GM19193 (cell line): ENCODE measurements around the gene ARID1B.

Experiments used
- POLR2A ChIP-seq: IDR thresholded peaks from 4 replicates; pipeline ENCODE4 v1.6.1; 2011; ENCODE audit not compliant: insufficient read depth, insufficient read length; ENCODE audit errors: extremely low read depth

Gene ARID1B

DNA sequence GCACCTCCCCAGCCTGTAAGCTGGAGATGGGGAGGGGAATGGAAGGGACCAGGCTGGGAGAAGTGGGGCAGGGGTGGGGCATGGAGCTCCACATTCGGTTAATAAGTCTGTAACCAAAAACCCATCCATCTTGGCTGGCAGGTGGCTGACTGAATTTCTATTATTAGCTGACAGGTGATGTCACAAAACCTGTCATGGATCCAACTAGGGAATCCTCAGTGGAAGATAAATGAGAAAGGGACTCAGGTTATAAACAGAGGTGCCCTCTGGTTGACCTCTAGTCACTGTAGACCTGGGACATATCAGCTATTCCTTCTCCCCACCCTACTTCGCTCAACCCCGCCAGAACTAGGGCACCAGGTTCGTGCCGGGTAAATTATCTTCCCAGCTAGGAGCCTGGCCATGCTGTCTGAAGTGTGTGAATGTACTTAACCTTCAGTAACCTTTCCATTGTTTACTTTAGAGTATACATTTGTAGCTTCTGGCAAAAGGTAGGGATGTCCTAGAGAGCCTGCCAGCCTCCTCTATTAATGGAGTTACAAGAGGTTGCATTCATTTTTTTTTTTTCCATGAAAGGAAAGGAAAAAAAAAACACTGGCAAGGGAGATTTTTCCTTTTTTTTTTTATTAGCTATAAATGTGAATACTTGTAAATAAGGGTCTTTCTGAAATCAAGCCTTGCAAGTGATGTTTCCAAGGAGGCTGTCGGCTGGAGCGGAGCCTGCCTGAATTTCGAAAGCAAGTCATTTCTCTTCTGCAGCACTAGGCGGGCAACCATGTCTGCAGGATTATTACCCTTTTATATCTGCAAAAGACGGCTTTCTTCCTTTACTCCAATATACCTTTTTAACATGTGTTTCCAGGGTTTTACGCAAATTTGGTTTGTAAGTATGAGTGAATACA lies 410.3 kb downstream of the ARID1B start:
- TF ChIP-seq POLR2A: no peak

DNA sequence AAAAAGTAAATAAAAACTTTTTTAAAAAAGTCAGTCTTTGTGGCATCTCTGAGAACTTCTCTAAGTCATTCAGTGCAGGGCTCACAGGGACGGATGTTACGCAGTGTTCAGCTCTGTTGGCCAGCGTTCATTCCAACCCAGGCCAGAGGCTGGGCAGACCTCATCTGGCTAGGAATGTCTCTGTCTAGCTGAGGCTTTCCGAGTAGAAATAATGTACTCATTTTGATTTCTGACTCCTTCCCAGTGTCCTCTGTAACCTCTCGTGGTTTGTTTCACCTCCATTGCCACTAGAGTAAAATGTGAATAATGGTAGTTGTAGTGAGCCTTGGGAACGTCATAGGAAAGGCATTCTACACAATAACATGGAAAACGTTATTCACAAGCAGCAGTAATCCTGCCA lies 411.0 kb downstream of the ARID1B start:
- no peak for TF ChIP-seq POLR2A

DNA sequence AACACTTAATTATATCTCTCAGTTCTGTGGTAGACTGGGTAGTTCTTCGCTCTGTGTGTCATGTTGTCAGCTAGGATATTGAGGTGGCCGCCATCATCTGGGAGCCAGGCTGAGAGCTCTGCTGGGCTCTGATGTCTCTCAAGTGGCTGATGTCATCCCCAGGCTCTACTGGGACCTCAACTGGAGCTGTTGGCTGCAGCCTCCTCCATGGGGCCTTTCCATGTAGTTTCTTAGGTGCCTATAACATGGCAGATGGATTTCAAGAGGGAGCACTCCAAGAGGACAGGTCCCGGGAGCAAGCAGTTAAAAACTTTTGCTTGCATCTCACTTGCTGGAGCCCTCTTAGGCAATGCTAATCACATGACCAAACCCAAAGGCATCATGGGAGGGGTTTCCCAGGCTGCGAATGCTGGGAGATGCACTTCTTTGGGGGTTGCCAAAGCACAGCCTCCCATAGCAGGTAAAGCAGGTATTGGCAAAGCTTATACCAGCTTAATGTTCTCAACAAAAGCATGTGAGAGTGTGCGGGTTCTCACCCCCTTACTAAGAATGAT lies 416.3 kb downstream of the ARID1B start:
- no peak for TF ChIP-seq POLR2A

DNA sequence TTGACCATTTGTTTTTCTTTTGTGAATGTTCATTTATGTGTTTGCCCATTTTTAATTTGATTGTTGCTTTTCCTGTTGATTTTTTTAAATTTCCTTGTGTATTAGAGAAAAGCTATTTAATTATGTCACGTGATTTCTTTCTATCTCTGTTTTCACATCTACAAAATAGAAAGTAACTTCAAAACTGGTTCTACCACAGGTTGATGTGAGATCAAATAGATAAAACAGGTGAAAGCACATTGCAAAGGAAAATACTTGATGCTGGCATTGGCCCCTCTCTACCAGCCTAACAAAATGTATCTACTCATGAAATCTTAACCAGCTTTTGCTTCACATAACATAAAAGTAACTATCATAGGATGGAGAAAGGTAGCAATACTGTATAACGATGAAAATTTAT lies 416.9 kb downstream of the ARID1B start:
- TF ChIP-seq POLR2A: no peak

DNA sequence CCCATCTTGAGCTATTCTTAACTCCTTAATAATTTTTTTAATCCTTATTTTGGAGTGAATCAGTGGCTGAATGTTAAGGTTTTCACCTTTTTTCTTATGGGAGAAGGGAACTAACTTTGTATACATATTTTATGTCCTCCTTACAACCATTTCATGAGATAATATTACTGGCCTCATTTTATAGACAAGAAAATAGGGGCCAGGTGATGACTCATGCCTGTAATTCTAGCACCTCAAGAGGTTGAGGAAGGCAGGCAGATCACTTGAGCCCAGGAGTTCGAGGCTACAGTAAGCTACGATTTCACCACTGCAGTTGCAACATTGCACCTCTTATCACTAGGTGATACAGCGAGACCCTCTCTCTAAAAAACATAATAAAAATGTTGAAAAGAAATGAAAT lies 417.5 kb downstream of the ARID1B start:
- TF ChIP-seq POLR2A: no peak

DNA sequence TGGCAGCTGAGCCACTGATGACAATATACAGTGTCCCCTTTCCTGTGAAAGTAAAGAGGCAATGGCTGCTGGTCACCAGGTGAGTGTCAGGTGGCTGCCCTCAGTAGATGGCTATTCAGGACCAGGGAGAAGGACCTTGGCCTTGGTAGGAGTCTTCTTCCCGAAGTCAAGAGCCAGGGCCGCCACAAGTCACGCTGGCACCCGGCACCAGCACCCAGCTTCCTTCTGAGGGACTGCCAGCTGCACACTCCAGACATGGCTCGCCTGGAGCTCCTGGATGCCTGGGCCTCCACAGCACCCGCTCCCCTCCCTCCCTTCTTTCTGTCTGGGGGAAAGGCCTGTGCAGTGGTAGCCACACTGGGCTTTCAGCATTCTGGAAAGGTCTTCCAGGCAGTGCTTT lies 419.2 kb downstream of the ARID1B start:
- TF ChIP-seq POLR2A: no peak

DNA sequence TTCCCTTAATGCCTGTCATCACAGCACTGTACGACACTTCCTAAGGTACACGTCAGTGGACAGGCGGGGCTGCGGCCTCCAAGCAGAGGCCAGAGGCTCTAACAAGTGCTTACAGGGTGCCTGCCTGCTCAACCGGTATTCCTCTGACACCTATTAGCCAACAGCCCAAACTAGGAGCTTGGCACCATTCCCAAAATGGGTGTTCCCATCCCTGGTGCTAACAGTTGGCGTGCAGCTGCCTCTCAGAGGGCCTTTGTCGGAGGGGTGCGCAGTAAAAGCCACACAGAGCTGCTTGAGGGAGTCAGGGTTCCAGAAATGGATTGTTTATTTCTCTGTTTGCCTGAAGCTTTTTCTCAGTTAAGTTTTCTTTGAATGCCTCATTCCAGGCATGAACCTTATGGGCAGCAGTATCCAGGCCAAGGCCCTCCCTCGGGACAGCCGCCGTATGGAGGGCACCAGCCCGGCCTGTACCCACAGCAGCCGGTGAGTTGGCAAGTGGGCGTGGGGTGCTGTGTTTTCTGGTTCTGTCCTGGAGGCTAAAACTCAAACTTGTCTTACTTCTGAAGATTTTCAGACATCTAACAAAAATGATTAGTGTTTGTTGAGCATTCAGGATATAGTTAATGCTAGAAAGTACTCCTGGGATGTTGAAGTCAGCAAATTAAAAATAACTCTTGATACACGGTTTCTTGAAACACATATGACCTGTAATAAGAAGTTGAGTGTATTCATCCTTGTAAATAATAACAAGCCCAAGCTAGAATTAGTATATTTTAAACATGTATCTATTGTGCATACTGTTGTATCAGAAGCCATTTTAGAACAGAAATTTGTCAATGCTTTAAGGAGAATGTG lies 421.5 kb downstream of the ARID1B start:
- no peak for TF ChIP-seq POLR2A

DNA sequence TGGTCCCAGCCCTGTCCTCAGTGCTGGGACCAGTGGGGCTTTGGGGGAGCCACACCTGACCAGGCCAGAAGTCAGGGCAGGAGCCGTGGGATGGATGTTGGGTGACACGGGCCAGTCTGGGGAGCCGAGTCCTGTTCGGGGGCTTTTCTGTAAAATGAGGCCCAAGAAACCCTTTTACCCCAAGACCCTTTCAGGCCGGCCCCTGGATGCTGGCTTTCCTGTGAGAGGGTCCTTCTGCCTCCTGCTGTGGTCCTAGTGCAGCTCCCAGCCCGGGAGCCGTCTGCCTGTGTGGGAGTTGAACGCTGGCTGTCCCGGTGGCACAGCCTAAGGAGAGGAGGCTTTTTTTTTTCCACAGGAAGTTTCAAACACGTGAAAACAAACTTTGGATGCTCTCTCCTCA lies 422.9 kb downstream of the ARID1B start:
- no peak for TF ChIP-seq POLR2A

DNA sequence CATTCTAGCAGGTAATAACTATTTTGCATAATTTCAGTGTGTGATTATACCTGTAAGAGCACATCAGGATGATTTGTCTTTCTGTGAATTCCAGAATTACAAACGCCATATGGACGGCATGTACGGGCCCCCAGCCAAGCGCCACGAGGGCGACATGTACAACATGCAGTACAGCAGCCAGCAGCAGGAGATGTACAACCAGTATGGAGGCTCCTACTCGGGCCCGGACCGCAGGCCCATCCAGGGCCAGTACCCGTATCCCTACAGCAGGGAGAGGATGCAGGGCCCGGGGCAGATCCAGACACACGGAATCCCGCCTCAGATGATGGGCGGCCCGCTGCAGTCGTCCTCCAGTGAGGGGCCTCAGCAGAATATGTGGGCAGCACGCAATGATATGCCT lies 423.4 kb downstream of the ARID1B start:
- TF ChIP-seq POLR2A: no peak

DNA sequence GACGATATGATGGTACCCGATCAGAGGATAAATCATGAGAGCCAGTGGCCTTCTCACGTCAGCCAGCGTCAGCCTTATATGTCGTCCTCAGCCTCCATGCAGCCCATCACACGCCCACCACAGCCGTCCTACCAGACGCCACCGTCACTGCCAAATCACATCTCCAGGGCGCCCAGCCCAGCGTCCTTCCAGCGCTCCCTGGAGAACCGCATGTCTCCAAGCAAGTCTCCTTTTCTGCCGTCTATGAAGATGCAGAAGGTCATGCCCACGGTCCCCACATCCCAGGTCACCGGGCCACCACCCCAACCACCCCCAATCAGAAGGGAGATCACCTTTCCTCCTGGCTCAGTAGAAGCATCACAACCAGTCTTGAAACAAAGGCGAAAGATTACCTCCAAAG lies 423.9 kb downstream of the ARID1B start:
- TF ChIP-seq POLR2A: no peak

- no peak for TF ChIP-seq POLR2A
Observed at GRCh38 chr6:157203312-157203744, 426.1 kb downstream of the ARID1B start.

- TF ChIP-seq POLR2A: no peak
Observed at GRCh38 chr6:157203764-157204163, 426.6 kb downstream of the ARID1B start.

- no peak for TF ChIP-seq POLR2A
Observed at GRCh38 chr6:157205473-157206358, 428.5 kb downstream of the ARID1B start.

DNA sequence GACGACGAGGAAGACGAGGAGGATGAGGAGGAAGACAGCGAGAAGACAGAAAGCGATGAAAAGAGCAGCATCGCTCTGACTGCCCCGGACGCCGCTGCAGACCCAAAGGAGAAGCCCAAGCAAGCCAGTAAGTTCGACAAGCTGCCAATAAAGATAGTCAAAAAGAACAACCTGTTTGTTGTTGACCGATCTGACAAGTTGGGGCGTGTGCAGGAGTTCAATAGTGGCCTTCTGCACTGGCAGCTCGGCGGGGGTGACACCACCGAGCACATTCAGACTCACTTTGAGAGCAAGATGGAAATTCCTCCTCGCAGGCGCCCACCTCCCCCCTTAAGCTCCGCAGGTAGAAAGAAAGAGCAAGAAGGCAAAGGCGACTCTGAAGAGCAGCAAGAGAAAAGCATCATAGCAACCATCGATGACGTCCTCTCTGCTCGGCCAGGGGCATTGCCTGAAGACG lies 429.2 kb downstream of the ARID1B start:
- no peak for TF ChIP-seq POLR2A
